Neural crest cell (in vitro differentiated cells): ENCODE results near the gene NOD1. TPM values are rescaled to one million over a fixed set of nuclear protein-coding genes. Genes with fewer than 3 reads are reported as not detected.

Experiments
- DNase-seq: peaks from one replicate; pipeline ENCODE4 v3.0.0; 2021; ENCODE audit warnings: low read depth, mixed read lengths, low spot score
- H3K27ac Mint-ChIP-seq: one replicate; pipeline ENCODE4 v1.8.0; 2021; ENCODE audit warnings: mild to moderate bottlenecking, mixed read lengths; ENCODE audit not compliant: unreplicated experiment
- H3K27me3 Mint-ChIP-seq: 2 replicates; pipeline ENCODE4 v1.8.0; 2021; ENCODE audit warnings: low read depth, mild to moderate bottlenecking, mixed read lengths
- H3K36me3 Mint-ChIP-seq: 2 replicates; pipeline ENCODE4 v1.8.0; 2021; ENCODE audit warnings: low read depth, mild to moderate bottlenecking, mixed read lengths
- H3K4me1 Mint-ChIP-seq: 2 replicates; pipeline ENCODE4 v1.8.0; 2021; ENCODE audit warnings: mixed read lengths
- H3K4me3 Mint-ChIP-seq: one replicate; pipeline ENCODE4 v1.8.0; 2021; ENCODE audit warnings: mild to moderate bottlenecking, mixed read lengths
- H3K9me3 Mint-ChIP-seq: 2 replicates; pipeline ENCODE4 v1.8.0; 2021; ENCODE audit warnings: mixed read lengths
- total RNA-seq: library from RNA; stranded (reverse); gene quantifications from 2 replicates; pipeline ENCODE4 v1.2.1, GENCODE V29; 2021
- TF ChIP-seq, protein P1 (sequence below): fragments of 200-600 bp; sonication (generic); conservative IDR thresholded peaks from 2 replicates; pipeline ENCODE4 v1.5.0; 2021; ENCODE audit warnings: antibody characterized with exemption, mild to moderate bottlenecking

Gene NOD1
- total RNA-seq, 1 donor from 2014 or later: 8.1 TPM

DNA sequence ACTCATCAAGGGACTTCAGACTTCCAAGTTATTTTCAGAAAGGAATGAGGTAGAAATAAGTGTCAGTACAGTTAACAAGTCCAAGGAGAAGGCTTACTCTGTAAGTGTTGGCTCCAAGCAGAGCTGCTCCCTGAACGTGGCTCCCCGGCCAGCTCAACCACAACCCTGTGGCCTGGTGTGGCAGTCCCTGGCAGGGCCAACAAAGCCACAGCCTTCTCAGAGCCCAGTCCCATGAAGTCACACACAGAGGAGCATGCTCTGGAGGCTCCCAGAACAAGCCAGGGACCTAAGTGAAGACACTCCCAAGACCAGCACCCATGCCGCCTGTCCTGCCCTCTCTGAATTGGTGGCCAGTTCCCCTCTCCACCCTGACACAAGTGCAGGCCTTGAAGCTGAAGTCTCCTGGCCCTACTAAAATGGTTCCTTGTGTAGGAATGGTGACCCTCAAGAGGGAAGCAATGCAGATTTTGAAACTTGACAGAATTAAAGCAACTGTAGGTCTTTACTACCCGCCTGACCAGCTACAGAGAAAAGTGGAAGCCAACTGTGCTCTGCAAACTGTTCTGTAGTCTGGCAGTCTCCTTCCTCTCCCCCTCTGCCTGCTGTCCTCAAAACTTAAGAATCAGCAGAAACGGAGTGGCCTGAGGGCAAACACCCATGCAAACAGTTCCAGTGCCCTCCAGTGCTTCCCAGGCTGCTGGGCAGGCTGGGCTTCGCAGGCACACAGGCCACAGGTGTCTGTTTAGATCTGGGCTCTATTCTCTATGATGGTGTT lies 51.1 kb downstream of the NOD1 start:
- Mint-ChIP-seq H3K36me3 (peaks cover 30% of the 10 kb centered on the region), H3K27me3 (no peaks in the 10 kb centered on the region), H3K9me3 (peaks cover 2% of the 10 kb centered on the region), H3K4me3 (no peak overlapping the region), H3K27ac (no peak overlapping the region), H3K4me1 (peaks cover 11% of the 10 kb centered on the region)
- TF ChIP-seq, protein P1, sequence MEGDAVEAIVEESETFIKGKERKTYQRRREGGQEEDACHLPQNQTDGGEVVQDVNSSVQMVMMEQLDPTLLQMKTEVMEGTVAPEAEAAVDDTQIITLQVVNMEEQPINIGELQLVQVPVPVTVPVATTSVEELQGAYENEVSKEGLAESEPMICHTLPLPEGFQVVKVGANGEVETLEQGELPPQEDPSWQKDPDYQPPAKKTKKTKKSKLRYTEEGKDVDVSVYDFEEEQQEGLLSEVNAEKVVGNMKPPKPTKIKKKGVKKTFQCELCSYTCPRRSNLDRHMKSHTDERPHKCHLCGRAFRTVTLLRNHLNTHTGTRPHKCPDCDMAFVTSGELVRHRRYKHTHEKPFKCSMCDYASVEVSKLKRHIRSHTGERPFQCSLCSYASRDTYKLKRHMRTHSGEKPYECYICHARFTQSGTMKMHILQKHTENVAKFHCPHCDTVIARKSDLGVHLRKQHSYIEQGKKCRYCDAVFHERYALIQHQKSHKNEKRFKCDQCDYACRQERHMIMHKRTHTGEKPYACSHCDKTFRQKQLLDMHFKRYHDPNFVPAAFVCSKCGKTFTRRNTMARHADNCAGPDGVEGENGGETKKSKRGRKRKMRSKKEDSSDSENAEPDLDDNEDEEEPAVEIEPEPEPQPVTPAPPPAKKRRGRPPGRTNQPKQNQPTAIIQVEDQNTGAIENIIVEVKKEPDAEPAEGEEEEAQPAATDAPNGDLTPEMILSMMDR: no peak
- DNase-seq: no peak

DNA sequence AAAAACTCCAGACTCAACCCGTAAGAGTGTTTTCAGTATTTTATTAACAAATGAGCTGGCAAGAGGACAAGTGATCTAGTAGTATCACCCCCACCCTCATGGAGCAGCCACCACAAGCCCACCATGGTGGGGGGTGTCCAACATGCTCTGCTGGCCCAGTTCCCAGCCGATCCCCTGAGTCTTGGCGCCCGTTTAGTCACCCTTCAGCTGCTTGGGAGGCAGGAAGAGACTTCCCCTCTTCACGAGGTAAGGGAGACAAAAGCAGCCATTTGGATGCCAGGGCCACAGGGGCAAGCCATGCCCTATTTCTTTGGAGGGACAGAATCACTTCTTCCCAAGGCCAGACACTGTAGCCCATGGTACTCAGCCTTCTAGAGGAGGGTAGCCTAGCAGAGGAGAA lies 54.1 kb downstream of the NOD1 start:
- H3K27me3 Mint-ChIP-seq: no peaks in the 10 kb centered on the region
- H3K36me3 Mint-ChIP-seq: peaks cover 37% of the 10 kb centered on the region
- H3K4me3 Mint-ChIP-seq: no peak overlapping the region
- TF ChIP-seq, protein P1: no peak
- no peak for DNase-seq
- peaks cover 8% of the 10 kb centered on the region for H3K9me3 Mint-ChIP-seq
- peaks cover 5% of the 10 kb centered on the region for H3K4me1 Mint-ChIP-seq
- no peak overlapping the region for H3K27ac Mint-ChIP-seq

DNA sequence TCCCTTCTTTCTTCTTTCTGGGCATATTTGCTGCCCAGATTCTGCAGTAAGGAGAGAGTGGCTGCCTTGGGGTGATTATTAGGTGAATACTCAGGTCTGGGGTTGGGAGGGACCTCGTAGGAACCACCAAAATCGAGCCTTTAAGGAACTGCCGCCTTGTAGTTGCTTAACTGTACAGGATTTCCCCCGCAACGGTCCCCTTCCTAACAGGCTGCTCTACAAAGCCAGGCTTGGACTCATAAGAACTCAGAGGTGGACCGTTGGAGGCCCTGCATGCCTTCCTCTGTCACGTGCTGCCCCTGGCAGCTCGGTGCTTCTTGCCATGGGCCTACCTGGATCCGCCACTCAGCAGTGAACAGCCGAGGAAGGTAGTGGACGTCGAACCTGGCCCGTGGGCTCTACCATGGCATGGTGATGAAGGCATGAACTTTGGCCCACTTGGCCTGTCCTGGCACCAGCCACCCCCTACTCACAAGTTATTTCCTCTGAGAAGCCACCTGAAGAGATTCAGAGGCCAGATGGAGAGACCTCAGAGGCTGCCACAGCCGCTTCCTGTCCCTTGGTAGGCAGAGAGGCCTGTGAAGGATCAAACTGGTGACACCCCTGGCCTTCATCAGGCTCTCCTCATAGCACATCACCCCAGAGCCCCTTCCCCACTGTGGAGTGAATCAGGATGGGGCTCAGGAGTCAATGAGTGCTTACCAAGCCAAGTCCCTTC lies 54.6 kb downstream of the NOD1 start:
- Mint-ChIP-seq H3K4me1 (peaks cover 5% of the 10 kb centered on the region), H3K4me3 (no peak overlapping the region), H3K27me3 (no peaks in the 10 kb centered on the region), H3K27ac (no peak overlapping the region), H3K9me3 (peaks cover 11% of the 10 kb centered on the region), H3K36me3 (peaks cover 37% of the 10 kb centered on the region)
- DNase-seq: no peak
- TF ChIP-seq, protein P1: no peak

DNA sequence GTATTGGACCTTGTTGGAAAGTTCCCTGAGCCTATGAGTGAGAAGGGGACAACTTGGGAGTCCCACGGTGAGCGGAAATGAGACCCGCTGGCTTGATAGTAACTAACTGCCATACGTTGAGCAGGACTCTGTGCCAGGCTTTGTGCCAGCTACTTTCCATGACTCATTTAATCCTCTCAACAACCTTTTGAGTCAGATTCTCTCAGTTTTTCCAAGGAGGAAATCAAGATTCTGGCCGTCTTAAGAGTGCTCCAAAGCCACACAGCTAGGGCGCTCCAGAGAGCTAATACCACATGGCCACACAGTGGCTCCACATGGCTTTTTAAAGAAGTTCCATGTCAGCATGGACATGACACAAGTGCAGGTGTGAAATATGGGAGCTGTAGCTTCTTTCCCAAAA lies 55.7 kb downstream of the NOD1 start:
- H3K9me3 Mint-ChIP-seq: peaks cover 11% of the 10 kb centered on the region
- TF ChIP-seq, protein P1: no peak
- peaks cover 5% of the 10 kb centered on the region for H3K4me1 Mint-ChIP-seq
- no peaks in the 10 kb centered on the region for H3K27me3 Mint-ChIP-seq
- peaks cover 37% of the 10 kb centered on the region for H3K36me3 Mint-ChIP-seq
- no peak overlapping the region for H3K4me3 Mint-ChIP-seq
- no peak overlapping the region for H3K27ac Mint-ChIP-seq
- no peak for DNase-seq

DNA sequence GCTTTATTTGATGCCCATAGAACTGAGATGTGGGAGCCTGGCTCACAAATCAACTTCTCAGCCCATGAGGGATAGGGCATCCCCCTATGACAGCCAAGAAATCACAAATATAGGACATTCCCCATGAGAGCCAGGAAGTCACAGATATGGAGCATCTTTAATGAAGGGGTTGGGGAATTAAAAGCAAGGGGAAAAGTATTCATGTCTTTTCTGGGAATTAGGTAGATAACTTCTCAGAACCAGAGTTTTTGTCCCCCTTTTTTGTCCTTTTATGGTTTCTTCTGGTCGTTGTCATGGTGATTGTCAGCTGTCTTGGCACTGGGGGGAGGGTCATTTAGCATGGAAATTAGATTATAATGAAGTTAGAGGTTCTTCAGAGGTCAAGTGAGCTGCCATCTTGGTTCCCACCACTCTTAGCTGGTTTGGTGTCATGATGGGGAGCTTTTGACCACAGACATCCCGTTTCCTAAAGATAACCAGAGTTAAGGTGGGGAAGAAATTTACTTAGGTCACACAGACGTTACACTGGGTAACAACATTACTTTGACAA lies 56.9 kb downstream of the NOD1 start:
- Mint-ChIP-seq H3K36me3 (peaks cover 34% of the 10 kb centered on the region), H3K27me3 (no peaks in the 10 kb centered on the region), H3K4me1 (peaks cover 5% of the 10 kb centered on the region), H3K4me3 (no peak overlapping the region), H3K27ac (no peak overlapping the region), H3K9me3 (peaks cover 11% of the 10 kb centered on the region)
- no peak for DNase-seq
- TF ChIP-seq, protein P1: no peak
